ENCODE data around the gene DCDC2C.

DNA sequence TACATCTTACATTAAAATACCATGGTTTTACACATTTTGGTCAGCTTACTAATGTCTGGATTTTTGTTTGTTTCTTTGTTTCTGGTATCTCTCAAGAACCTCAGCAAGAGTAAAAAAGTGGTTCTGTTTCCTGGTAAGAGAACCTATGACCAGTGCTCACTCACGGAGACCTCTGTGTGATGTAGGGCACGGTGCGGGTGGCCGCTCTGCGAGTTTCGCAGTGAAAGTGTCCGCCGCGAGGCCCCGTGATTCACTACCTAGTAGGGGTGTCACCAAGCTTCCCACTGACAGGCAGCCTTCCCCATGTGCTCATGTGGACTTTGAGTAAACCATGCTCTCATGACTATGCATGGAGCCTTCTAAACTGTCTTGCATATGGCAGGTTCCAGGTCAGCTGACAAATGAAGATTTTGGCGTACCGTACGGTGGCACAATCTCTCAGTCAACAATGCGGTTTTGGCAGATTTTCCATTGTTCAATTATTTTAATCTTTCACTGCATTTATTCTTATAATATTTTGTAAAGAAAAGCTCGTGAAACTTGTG, 137.3 kb downstream of the DCDC2C start:
- TF ChIP-seq POLR2AphosphoS5 (IDR thresholded peaks at IDR 0.05): no peak
- no peak for TF ChIP-seq CTCF (IDR thresholded peaks at IDR 0.05)
